Measurements from ENCODE around the gene ANO8.

The ANO8 gene

DNA sequence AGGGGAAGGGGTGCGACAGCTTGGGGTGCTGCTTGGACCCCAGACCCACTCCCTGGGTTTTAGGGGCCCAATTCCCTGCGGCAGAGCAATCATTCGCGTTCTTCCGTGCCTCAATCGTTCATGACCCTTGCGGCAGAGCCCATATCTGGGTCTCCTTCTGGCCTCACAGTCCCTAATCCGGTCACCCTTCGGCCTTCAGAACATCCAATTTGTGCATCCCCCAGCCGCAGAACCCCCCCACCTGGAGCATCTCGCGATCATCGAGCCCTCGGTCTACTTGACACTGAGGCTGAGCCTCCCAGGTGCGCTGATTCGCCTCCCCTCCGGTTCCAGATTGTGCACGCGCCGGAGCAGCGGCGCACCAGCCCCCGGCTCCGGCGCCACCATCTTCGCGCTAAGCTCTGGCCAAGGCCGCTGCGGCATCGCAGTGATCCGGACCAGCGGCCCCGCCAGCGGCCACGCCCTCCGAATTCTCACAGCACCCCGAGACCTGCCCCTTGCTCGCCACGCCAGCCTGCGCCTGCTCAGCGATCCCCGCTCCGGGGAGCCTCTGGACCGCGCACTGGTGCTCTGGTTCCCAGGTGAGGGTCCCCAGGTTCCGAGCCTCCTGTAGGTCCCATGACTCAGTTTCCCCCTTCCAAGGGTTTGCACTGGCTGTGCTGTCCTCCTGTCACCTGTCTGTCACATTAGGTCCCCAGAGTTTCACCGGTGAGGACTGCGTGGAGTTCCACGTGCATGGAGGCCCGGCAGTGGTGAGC is 3.2 kb upstream of the ANO8 start:
- Mint-ChIP-seq H3K9me3 (no peaks in the 10 kb centered on the region), H3K27ac (peak overlapping the region; percentile 98), H3K4me3 (peak overlapping the region; percentile 98), H3K4me1 (peaks cover 44% of the 10 kb centered on the region), H3K36me3 (peaks cover 45% of the 10 kb centered on the region)
- DNase-seq (ENCODE audit: low spot score in 2 of 2) (peak in 1 of 2 donors; percentile 68), ATAC-seq (peak; percentile 2)

DNA sequence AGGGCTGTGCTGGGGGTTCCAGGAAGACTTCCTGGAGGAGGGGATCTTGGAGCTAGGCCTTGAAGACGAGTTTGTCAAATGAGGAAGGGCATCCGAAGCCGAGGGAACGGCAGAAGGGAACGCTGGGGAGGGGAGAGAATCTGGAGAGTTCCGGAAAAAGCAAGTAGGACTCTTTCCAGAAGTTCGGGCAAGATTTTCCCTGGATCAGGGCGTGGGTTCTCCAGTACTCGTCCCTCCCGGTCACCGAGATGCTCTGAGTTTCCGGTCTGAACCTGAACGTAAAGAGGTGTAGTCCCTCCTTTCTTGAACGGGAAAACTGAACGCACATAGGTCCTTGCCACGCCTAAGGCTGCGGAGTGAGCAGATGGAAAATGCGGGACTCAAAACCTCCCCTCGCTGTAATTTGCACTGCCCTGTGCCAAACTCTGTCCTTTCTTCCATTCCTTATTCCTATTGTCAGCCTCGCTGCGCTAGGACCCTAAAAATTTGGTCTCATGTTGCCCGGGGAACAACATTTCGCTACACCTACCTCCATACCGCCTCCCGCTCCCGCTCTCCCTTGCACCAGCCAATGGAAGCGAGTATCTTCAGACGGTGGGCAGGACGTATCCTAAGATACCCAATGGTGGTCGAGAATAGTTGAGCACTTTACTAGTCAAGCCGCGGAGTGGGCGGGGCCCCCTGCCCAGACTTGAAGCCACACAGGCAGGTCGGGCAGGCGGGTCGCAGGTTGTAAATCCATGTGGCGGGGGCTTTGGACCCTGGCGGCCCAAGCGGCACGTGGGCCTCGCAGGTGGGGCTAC is 2.4 kb upstream of the ANO8 start, which contains the start of gene GTPBP3:
TSS of gene GTPBP3 (plus strand) at position 682 of the 803 bp plus-strand sequence. CDS start at position 741, 59 bp downstream.
- peak within 1 kb of the TSS; percentile 98 for H3K4me3 Mint-ChIP-seq
- no peaks in the 10 kb centered on the region for H3K9me3 Mint-ChIP-seq
- peak; percentile 80 to 95 for DNase-seq (ENCODE audit: low spot score in 2 of 2)
- peak within 1 kb of the TSS; percentile 98 for H3K27ac Mint-ChIP-seq
- peaks cover 48% of the 10 kb centered on the region for H3K4me1 Mint-ChIP-seq
- H3K36me3 Mint-ChIP-seq: peaks cover 37% of the 10 kb centered on the region
- ATAC-seq: peak; percentile 93

DNA sequence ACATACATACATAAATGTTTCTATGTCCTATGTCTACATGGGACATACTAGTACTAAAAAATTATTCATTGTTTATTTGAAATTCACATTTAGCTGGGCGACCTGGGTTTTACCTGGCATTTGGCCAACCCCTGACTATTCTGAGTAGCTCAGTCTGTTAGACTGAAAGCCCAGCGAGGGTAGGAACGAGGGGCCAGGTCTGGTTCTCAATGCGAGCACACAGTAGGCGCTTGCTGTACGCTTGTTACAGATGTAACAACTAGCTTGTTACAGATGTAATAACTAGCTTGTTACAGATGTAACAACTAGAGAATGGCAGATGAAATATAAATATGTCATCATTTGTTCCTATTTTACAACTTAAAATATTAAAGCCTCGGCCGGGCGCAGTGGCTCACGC is 920 bp upstream of the ANO8 start:
- DNase-seq (ENCODE audit: low spot score in 2 of 2) (no peak), ATAC-seq (no peak)
- no peak overlapping the region for H3K27ac Mint-ChIP-seq
- peak overlapping the region; percentile 98 for H3K4me3 Mint-ChIP-seq
- H3K9me3 Mint-ChIP-seq: no peaks in the 10 kb centered on the region
- peaks cover 25% of the 10 kb centered on the region for H3K36me3 Mint-ChIP-seq
- peaks cover 48% of the 10 kb centered on the region for H3K4me1 Mint-ChIP-seq

DNA sequence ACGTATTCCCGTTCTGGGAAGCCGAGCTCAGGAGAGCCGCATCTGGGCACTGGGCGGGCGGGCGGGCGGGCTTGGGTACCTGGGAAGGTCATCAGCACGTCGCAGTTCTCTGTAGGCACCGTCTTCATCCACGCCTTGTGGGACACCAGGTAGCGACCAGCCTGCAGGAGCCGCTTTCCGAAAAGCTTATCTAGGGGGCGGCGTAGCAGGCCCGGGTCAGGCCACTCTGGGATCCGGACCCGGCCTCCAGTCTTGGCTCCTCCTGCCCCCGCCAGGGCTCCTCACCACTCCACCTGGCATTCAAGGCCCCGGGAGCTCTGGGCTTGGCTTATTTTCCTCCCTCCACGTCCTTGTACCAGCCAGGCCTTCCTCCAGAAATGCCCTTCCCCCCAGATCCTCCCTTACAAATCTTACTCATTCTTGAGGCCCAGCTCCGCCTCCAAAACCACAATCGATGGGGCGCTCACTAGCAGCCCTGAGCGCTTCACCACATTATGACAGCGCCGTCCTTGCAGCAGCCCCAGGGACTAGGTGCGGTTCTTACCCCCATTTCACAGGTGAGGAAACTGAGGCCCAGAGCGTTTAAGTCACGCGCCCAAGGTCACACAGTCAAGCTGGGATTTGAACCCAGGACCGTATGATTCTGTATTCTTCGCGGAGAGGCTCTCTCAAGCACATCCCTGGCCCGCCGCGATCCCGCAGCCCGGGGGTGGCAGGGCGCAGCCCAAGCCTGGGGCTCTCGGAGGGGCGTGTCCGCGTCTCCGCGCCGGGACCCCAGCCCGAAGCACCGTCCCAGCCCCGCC is 843 bp downstream of the ANO8 start:
- Mint-ChIP-seq H3K4me1 (peaks cover 50% of the 10 kb centered on the region), H3K9me3 (no peaks in the 10 kb centered on the region), H3K27ac (no peak overlapping the region), H3K36me3 (peaks cover 11% of the 10 kb centered on the region), H3K4me3 (peak overlapping the region; percentile 98)
- DNase-seq (ENCODE audit: low spot score in 2 of 2) (peak in 1 of 2 donors; percentile 81), ATAC-seq (peak; percentile 64)

DNA sequence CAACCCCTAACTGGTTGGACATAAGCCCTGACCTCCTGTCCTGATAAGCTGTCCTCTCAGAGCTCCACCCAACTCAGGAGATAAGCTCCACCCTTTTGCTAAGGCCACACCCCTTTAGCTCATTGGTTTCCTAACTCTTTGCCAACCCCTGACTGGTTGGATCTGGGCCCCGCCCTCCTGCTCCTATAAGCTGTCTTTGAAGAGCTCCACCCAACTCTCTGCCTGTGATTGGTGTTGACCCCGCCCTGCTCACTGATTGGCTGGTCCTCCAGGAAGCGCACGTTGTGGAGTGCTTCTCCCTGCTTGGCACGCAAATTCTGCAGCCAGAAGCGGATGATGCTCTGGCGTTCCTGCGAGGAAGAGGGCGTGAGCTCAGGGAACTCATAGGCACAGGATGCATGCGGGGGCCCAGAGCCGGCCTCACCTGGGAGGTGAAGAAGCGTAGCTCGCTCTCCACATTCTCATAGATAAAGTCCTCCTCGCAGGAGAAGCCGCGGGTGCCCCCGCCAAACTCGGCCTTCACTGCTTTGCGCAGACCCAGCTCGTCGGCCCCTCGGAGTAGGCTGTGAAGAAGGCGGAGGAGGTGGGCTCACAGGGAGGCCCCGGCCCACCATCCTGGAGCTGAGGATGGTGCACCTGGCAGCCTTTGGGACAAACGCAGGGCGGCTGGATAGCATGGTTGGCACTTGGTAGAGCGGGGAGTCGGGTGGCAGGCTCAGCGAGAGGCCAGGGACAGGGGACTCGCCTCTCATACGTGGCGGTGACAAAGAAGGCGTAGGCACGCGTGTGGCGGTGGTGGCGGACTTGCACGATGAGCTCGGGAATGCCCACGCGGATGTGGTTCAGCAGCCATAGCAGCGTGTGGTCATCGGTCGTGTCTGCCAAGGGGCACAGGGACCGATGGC is 1.7 kb downstream of the ANO8 start:
- Mint-ChIP-seq H3K36me3 (peaks cover 7% of the 10 kb centered on the region), H3K4me1 (peaks cover 43% of the 10 kb centered on the region), H3K4me3 (peak overlapping the region; percentile 98), H3K27ac (no peak overlapping the region), H3K9me3 (no peaks in the 10 kb centered on the region)
- ATAC-seq (no peak), DNase-seq (ENCODE audit: low spot score in 2 of 2) (no peak)

DNA sequence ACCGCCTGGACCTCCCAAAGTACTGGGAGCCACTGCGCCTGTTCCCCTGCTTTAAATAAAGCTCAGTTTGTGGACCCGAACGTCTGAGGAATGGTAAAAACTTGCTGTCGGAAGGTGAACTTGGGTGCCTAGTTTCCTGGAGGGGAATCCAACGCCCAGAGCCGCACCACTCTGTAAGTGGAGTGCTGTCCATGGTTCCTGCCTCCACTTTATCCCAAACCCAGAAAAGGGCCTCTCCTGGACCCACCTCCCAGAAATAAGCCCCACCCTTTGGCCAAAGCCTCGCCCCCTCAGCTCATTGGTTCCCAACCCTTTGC is 2.3 kb downstream of the ANO8 start:
- Mint-ChIP-seq H3K4me3 (no peak overlapping the region), H3K36me3 (peaks cover 5% of the 10 kb centered on the region), H3K4me1 (peaks cover 42% of the 10 kb centered on the region), H3K9me3 (no peaks in the 10 kb centered on the region), H3K27ac (no peak overlapping the region)
- ATAC-seq: no peak
- no peak for DNase-seq (ENCODE audit: low spot score in 2 of 2)

DNA sequence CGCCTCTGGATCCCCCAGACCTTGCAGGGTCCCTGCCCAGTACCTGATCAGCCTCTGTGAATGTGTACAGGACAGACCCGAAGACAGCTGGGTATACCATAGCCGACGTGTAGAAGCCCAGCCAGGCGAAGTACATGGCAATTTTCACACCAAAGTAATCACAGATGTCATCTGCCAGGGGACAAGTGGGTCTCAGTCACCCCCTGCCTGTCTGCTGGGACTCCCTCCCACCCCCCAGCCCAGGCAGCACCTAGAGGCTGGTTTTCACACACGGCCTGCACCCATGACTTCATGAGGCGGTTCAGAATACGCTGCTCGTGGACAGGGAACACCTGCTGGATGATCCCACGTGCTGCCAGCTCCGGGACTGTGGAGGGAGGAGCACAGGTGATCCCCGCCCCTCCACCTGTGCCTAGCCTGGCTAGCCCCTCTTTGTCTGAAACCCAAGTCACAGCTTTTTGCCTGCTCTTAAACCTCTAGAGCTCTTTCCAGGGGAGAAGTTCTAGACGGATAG is 3.6 kb downstream of the ANO8 start:
- H3K27ac Mint-ChIP-seq: peak overlapping the region; percentile 20
- ATAC-seq (no peak), DNase-seq (ENCODE audit: low spot score in 2 of 2) (no peak)
- H3K4me1 Mint-ChIP-seq: peaks cover 29% of the 10 kb centered on the region
- no peaks in the 10 kb centered on the region for H3K36me3 Mint-ChIP-seq
- H3K4me3 Mint-ChIP-seq: no peak overlapping the region
- no peaks in the 10 kb centered on the region for H3K9me3 Mint-ChIP-seq

DNA sequence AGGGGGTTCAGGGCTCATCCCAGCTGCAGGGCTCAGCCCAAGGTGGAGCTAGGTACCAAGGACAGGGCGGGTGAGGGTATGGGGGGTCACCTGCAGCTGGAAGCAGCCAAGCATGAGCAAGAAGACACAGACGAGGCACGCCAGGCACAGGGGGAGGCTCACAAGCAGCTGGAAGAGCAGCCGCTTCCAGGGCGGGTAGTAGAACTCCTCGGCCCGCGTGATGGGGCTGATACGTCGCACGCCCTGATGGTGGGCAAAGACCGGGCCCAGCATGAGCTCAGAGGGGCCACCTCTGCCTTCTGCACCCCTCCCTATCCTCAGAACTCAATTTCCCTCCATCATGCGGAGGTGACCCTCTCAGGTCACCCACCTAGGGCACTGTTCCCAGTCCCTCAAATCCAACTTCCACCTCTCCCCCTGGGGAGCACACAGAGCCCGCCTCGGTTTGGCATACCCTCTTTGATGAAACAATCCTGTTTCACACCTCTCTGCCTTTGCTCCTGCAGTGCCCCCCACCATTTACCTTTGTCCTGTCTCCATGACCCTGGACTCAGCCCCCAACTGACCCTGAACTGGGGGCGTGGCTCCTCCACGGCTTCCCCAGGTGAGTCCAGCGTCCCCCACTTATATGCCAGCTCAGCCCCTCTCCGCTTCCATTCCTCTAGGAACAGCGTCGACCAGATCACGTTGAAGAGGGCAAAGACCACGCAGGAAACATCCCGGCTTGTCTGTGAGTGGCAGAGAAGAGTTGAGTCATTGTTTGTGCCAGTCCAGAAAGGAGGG is 4.2 kb downstream of the ANO8 start:
- DNase-seq (ENCODE audit: low spot score in 2 of 2) (no peak), ATAC-seq (no peak)
- H3K36me3 Mint-ChIP-seq: no peaks in the 10 kb centered on the region
- H3K4me1 Mint-ChIP-seq: peaks cover 29% of the 10 kb centered on the region
- H3K4me3 Mint-ChIP-seq: peak overlapping the region; percentile 62
- H3K9me3 Mint-ChIP-seq: no peaks in the 10 kb centered on the region
- peak overlapping the region; percentile 20 for H3K27ac Mint-ChIP-seq

DNA sequence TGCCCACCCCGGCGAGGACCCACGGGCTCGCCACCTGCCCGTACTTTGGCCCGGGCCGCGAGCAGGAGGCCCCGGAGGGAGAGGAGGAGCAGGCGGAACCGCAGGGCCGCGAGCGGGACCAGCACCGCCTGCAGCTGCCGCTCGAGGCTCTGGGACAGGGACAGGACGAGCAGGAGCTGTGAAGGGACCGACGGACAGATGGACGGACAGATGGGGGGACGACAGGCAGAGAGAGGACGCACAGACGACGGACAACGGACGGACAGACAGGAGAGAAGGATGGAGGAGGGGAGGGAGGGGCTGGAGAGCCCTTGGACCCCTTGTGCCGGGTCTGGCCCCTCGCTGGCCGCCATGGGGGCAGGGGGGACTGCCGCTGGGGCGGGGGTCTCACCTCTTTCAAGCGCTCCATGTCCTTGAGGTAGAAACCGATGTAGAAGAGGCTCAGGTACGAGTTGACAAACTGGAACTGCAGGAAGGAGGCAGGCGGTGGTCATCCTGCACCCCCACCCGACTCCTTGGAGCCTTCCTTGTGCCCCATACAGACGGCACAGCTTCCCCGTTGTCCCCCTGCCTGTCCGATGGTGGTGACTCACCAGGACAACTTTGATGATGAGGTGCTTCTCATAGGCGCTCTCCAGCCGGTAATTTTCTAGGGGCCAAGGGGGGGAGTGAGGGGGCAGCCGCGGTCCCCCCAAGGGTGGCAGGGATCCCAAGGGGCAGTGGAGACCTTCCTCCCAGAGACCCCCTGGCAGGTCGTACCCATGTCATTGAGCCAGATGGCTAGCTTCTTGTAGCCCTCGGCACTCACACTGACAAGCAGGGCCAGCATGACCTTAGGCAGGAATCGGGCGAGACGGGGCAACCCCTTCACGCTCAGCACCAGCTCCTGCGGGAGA is 5.0 kb downstream of the ANO8 start:
- ATAC-seq (no peak), DNase-seq (ENCODE audit: low spot score in 2 of 2) (no peak)
- peaks cover 22% of the 10 kb centered on the region for H3K4me1 Mint-ChIP-seq
- no peaks in the 10 kb centered on the region for H3K9me3 Mint-ChIP-seq
- H3K36me3 Mint-ChIP-seq: no peaks in the 10 kb centered on the region
- peak overlapping the region; percentile 62 for H3K4me3 Mint-ChIP-seq
- no peak overlapping the region for H3K27ac Mint-ChIP-seq

DNA sequence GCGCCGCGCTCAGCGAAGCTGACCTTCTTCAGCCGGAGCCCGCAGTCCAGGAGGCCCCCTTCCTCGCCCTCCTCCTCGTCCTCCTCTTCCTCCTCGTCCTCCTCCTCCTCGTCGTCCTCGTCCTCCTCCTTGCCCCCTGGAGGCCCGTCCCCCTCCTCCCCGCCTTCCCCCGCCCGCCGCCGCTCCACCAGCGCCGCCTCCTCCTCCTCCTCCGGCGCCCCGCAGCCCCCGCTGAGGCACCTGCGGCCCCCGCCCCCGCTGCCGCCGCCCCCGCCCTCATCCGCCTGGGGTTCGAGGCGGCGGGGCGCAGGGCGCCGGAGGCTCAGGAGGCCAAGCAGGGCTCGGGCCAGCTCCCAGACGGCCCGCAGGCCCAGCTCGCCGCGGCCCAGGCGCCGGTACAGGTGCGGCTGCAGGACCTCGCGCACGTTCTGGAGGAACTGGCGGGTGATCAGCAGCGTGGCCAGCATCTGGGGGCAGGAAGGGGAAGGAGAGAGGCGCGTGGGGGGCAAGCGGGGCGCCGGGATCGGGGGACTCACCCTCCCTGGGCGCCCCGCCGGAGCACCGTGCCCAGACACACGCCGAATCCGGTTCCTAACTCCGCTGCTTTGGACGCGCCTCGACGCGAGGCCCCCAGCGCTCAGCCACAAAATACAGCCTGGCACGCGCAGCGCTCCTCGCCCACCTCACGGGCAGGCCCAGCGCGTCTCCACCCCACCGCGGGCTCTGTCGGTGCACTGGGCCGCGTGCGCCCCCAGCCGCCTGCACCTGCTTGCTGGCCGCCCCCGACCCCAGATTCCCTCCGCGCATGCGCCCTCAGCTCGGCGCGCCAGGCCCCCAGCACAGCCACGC is 5.9 kb downstream of the ANO8 start:
- Mint-ChIP-seq H3K36me3 (no peaks in the 10 kb centered on the region), H3K9me3 (no peaks in the 10 kb centered on the region), H3K27ac (peak overlapping the region; percentile 37), H3K4me1 (peaks cover 17% of the 10 kb centered on the region), H3K4me3 (peak overlapping the region; percentile 62)
- ATAC-seq (peak; percentile 38), DNase-seq (ENCODE audit: low spot score in 2 of 2) (no peak)

DNA sequence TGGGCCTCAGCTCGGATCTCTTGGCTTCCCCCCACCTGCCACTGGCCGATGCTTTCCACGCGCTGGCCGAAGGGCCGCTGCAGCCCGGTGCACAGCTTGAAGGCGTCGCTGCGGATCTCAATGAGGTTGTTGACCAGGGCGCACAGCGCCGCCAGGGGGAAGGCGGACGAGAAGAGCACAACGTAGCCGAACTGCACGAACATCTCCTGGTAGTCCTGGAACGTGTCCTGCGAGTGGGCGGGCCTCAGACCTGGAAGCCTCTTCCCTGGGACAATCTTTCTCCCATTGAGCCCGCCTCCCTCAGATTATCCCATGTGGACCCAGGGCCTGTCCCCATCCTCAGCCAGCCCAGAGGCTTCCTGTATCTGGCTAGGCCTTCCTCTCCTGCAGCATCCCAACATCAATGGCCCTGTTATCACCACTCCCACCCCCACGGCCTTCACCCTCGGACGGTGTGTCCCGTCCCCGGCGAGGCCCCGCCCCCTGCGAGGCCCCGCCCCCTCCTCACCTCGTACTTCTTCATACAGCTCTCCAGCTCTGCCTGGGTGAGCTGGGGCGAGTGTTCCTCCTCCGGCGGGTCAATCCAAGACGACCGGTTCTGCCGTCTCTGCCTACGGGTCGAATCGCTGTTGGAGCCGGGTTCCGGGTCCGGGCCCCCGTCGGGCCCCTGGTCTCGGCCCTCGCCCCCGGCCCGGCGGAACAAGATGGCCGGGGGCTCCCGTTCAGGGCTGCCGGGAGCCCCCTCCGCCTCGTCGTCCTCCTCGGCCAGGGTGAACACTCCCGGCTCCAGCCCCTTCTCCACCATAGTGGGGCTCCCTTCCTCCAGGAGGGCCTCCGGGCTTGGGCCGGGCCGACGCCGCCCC is 6.8 kb downstream of the ANO8 start:
- Mint-ChIP-seq H3K4me1 (peaks cover 9% of the 10 kb centered on the region), H3K36me3 (peaks cover 4% of the 10 kb centered on the region), H3K27ac (peak overlapping the region; percentile 37), H3K4me3 (peak overlapping the region; percentile 62), H3K9me3 (no peaks in the 10 kb centered on the region)
- ATAC-seq (peak; percentile 76), DNase-seq (ENCODE audit: low spot score in 2 of 2) (peak; percentile 34 to 72)

Data from stimulated activated effector memory CD8-positive, alpha-beta T cell treated with anti-CD3 and anti-CD28 coated beads, Interleukin-12 subunit alpha, Interleukin-12 subunit beta, amount 100 ng/mL, for 72 hours (primary cell).